Dendritic cell treated with granulocyte-macrophage colony-stimulating factor and Interleukin-4, amounts not matched to agents 40 ng/mL and 50 ng/mL, for 4 days (primary cell): Measurements from ENCODE around the gene ARAP1.

Experiments used
- H3K27ac Mint-ChIP-seq: one replicate; pipeline ENCODE4 v1.8.0; 2022; ENCODE audit warnings: mild to moderate bottlenecking, mixed read lengths
- H3K27me3 Mint-ChIP-seq: one replicate; pipeline ENCODE4 v1.8.0; 2022; ENCODE audit warnings: mild to moderate bottlenecking, mixed read lengths
- H3K36me3 Mint-ChIP-seq: one replicate; pipeline ENCODE4 v1.8.0; 2022; ENCODE audit warnings: low read depth, mixed read lengths
- H3K4me1 Mint-ChIP-seq: one replicate; pipeline ENCODE4 v1.8.0; 2022; ENCODE audit warnings: low read depth, mixed read lengths
- H3K4me3 Mint-ChIP-seq: one replicate; pipeline ENCODE4 v1.8.0; 2022; ENCODE audit warnings: mild to moderate bottlenecking, moderate library complexity, mixed read lengths
- H3K9me3 Mint-ChIP-seq: one replicate; pipeline ENCODE4 v1.8.0; 2022; ENCODE audit warnings: mixed read lengths
- intact Hi-C: fragments of 100-400 bp; cut with micrococcal nuclease; formaldehyde crosslinking; loops from one replicate; pipeline ENCODE4 v1.15.0; 2022

ARAP1 gene

GRCh38 chr11:72762641-72763304 lies 10.6 kb upstream of the ARAP1 start:
- peak overlapping the region; percentile 16 for H3K27ac Mint-ChIP-seq
- H3K27me3 Mint-ChIP-seq, result peaks cover 8% of the 10 kb centered on the region

GRCh38 chr11:72760539-72761405 lies 8.6 kb upstream of the ARAP1 start:
- Mint-ChIP-seq H3K9me3 (no peaks in the 10 kb centered on the region), H3K4me3 (no peak overlapping the region), H3K27me3 (peaks cover 15% of the 10 kb centered on the region), H3K27ac (peak overlapping the region; percentile 7), H3K36me3 (peaks cover 12% of the 10 kb centered on the region), H3K4me1 (peaks cover 66% of the 10 kb centered on the region)
- intact Hi-C loops, result no loop called here

More at GRCh38 chr11:72762641-72763304, 10.6 kb upstream of the ARAP1 start:
- H3K9me3 Mint-ChIP-seq, result no peaks in the 10 kb centered on the region
- H3K4me1 Mint-ChIP-seq, result peaks cover 50% of the 10 kb centered on the region
- H3K36me3 Mint-ChIP-seq, result no peaks in the 10 kb centered on the region
- intact Hi-C loops, result no loop called here
- H3K4me3 Mint-ChIP-seq, result no peak overlapping the region

- Mint-ChIP-seq H3K27me3 (peaks cover 15% of the 10 kb centered on the region), H3K27ac (peak overlapping the region; percentile 23), H3K36me3 (peaks cover 14% of the 10 kb centered on the region), H3K9me3 (no peaks in the 10 kb centered on the region), H3K4me1 (peaks cover 73% of the 10 kb centered on the region), H3K4me3 (no peak overlapping the region)
- intact Hi-C loops, result no loop called here
Measured at GRCh38 chr11:72759468-72759985, 7.3 kb upstream of the ARAP1 start.

GRCh38 chr11:72758690-72759389 lies 6.6 kb upstream of the ARAP1 start:
- H3K9me3 Mint-ChIP-seq, result no peaks in the 10 kb centered on the region
- H3K36me3 Mint-ChIP-seq, result peaks cover 18% of the 10 kb centered on the region
- intact Hi-C loops, result no loop called here
- H3K27ac Mint-ChIP-seq, result peak overlapping the region; percentile 23
- H3K4me1 Mint-ChIP-seq, result peaks cover 79% of the 10 kb centered on the region
- H3K4me3 Mint-ChIP-seq, result no peak overlapping the region
- peaks cover 15% of the 10 kb centered on the region for H3K27me3 Mint-ChIP-seq

DNA sequence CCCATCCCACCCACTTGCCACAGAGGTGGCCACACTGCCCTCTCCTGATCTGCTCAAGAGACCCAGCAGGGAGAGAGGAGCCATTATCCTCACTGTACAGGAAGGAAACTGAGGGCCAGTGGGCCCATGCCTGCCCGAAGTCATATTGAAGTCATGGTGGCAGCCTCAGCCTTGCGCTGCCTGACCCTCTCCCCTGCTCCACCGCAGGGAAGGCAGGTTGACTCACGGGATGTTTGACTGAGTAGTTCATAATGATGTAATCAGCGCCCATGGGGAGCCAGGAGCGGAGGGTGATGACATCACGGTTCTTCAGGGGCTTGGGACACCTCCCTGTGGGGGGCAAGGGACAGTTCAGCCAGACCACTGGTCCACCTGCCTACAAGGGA lies 6.1 kb upstream of the ARAP1 start:
- H3K36me3 Mint-ChIP-seq, result peaks cover 18% of the 10 kb centered on the region
- no peak overlapping the region for H3K4me3 Mint-ChIP-seq
- no peaks in the 10 kb centered on the region for H3K9me3 Mint-ChIP-seq
- H3K27me3 Mint-ChIP-seq, result peaks cover 15% of the 10 kb centered on the region
- peak overlapping the region; percentile 23 for H3K27ac Mint-ChIP-seq
- intact Hi-C loops, result no loop called here
- peaks cover 79% of the 10 kb centered on the region for H3K4me1 Mint-ChIP-seq

GRCh38 chr11:72755713-72756285 lies 3.6 kb upstream of the ARAP1 start:
- Mint-ChIP-seq H3K27me3 (peaks cover 14% of the 10 kb centered on the region), H3K4me3 (no peak overlapping the region), H3K36me3 (peaks cover 28% of the 10 kb centered on the region), H3K9me3 (no peaks in the 10 kb centered on the region), H3K4me1 (peaks cover 86% of the 10 kb centered on the region), H3K27ac (peak overlapping the region; percentile 57)
- intact Hi-C loops, result no loop called here

- Mint-ChIP-seq H3K4me1 (peaks cover 89% of the 10 kb centered on the region), H3K4me3 (no peak overlapping the region), H3K27me3 (peaks cover 13% of the 10 kb centered on the region), H3K9me3 (no peaks in the 10 kb centered on the region), H3K36me3 (peaks cover 33% of the 10 kb centered on the region), H3K27ac (no peak overlapping the region)
- intact Hi-C loops, result no loop called here
Measured at GRCh38 chr11:72754544-72755155, 2.4 kb upstream of the ARAP1 start.

DNA sequence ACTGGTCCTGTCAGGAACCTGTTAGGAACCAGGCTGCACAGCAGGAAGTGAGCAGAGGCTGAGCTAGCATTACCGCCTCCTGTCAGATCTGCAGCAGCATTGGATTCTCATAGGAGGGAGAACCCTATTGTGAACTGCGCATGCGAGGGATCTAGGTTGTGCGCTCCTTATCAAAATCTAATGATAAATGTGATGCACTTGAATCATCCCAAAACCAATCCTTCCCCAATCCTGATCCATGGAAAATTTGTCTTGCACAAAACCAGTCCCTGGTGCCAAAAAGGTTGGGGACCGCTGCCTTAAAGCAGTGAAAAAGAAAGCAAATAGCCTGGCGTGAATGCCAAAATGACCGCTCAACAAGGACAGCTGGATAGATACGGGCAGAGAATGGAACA lies 1.9 kb upstream of the ARAP1 start:
- intact Hi-C loops, result no loop called here
- Mint-ChIP-seq H3K36me3 (peaks cover 34% of the 10 kb centered on the region), H3K4me1 (peaks cover 89% of the 10 kb centered on the region), H3K4me3 (no peak overlapping the region), H3K9me3 (no peaks in the 10 kb centered on the region), H3K27ac (peak overlapping the region; percentile 5), H3K27me3 (peaks cover 12% of the 10 kb centered on the region)

GRCh38 chr11:72753341-72754148 lies 1.3 kb upstream of the ARAP1 start:
- Mint-ChIP-seq H3K4me1 (peaks cover 89% of the 10 kb centered on the region), H3K27ac (peak overlapping the region; percentile 5), H3K27me3 (peaks cover 11% of the 10 kb centered on the region), H3K9me3 (no peaks in the 10 kb centered on the region), H3K4me3 (no peak overlapping the region), H3K36me3 (peaks cover 39% of the 10 kb centered on the region)
- intact Hi-C loops, result loop anchor here (2.0 kb wide), 1 partner anchor 17 kb away; no protein-coding TSS in a partner anchor

DNA sequence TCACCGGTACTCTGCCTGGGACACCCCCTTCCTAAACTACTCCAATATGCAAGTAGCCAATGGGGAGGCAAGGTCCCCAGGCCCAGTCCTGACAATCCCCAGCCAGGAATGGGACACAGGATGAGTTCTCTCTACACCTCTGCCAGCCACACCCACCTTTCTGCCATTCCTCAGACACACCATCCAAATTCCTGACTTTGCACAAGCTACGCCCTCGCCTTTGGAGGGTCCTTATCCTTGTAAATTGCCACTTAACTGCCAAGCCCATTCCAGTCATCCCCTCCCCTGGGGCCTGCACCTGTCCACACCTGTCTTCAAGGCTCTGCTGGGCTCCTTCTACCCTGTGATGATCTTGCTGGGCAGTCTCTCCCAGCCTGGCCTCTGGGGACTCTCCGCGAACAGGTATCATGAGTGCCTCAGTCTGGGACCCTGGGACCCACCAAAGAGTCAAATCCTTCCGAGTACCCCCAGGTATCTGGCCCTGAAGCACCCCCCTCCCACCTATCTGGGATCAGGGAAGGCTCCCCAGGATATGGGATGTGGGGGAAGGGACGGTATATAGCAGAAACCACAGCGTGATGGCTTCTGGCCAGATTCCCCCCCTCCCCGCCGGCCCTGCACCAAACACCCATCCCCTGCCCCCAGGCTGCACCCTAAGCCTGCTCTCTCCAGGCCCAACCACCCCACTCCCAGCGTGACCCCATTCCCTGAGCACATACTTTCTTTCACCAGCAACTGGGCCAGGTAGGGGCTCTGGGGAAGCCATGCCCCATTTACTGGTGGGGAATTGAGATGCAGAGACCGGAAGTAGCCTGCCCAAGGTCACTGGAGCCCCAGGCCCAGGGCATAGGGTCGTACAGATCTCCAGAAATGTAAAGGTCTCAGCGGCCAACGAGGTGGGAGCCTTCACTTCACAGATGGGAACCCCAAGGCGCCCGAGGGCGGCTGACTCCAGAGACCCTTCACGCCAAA lies 806 bp downstream of the ARAP1 start:
- Mint-ChIP-seq H3K27me3 (peaks cover 4% of the 10 kb centered on the region), H3K4me3 (peak overlapping the region; percentile 89), H3K9me3 (no peaks in the 10 kb centered on the region), H3K4me1 (peaks cover 84% of the 10 kb centered on the region), H3K27ac (peak overlapping the region; percentile 90), H3K36me3 (peaks cover 34% of the 10 kb centered on the region)
- intact Hi-C loops, result loop anchor here (1.0 to 2.0 kb wide), 2 partner anchors 15 to 24 kb away; no protein-coding TSS in a partner anchor

DNA sequence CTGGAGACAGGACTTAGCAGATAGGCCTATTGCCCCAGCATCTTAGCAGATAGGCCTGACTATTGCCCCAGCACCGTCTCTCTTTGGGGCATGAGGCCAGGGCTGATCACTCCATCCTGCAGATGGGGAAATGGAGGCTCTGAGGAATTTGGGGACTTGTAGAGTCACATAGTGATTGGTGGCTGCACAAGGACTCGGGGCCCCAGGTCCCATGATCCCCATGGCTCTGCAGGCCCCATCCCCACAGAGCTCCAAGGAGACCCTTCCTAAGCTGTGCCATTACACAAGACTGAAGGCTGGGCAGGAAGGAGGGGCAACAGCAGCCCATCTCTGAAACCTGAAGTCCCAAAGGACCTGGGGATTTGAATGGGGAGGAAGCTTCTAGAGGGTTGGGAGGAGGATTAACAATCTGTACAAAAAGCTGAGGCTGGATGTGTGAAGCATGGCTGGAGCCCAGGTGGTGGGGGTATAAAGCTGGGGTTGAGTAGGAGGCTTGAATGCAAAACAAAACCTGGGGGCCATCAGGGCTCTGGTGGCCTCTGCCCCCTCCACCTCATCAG lies 1.6 kb downstream of the ARAP1 start:
- H3K36me3 Mint-ChIP-seq, result peaks cover 39% of the 10 kb centered on the region
- intact Hi-C loops, result no loop called here
- H3K4me3 Mint-ChIP-seq, result peak overlapping the region; percentile 89
- peaks cover 83% of the 10 kb centered on the region for H3K4me1 Mint-ChIP-seq
- H3K27me3 Mint-ChIP-seq, result no peaks in the 10 kb centered on the region
- no peaks in the 10 kb centered on the region for H3K9me3 Mint-ChIP-seq
- H3K27ac Mint-ChIP-seq, result peak overlapping the region; percentile 90
